Activated T-cell treated with anti-CD3 and anti-CD28 coated beads, Interleukin-2, amount 50 U/mL, for 4 hours (primary cell): ENCODE results near the gene ZRSR2. TPM values are rescaled to one million over a fixed set of nuclear protein-coding genes. Genes with fewer than 3 reads are reported as not detected.

Experiments used
- ATAC-seq, 2 donors: fragments of 200-7000 bp; cut with Tn5 transposase; one replicate each; pipeline ENCODE4 v1.10.0; 2021
- DNase-seq: peaks from one replicate; pipeline ENCODE4 v3.0.0-alpha.2; 2020
- H3K27me3 Mint-ChIP-seq: one replicate; pipeline ENCODE4 v1.8.0; 2021; ENCODE audit warnings: low read depth, mixed read lengths
- H3K36me3 Mint-ChIP-seq: one replicate; pipeline ENCODE4 v1.8.0; 2022; ENCODE audit warnings: mixed read lengths; ENCODE audit not compliant: insufficient read depth
- H3K4me1 Mint-ChIP-seq: one replicate; pipeline ENCODE4 v1.8.0; 2021; ENCODE audit warnings: low read depth, mixed read lengths
- H3K4me3 Mint-ChIP-seq: one replicate; pipeline ENCODE4 v1.8.0; 2021; ENCODE audit warnings: mild to moderate bottlenecking, moderate library complexity, mixed read lengths
- H3K9me3 Mint-ChIP-seq: one replicate; pipeline ENCODE4 v1.8.0; 2021; ENCODE audit warnings: mixed read lengths
- total RNA-seq, 3 donors: library from RNA; stranded (reverse); gene quantifications; one replicate each; pipeline ENCODE4 v1.2.1, GENCODE V29; 2021

Gene ZRSR2
- total RNA-seq, 3 donors from 2014 or later, result 12.8 to 20.6 (median 14.8) TPM

GRCh38 chrX:15853586-15854079 is 63.3 kb downstream of the ZRSR2 start:
- H3K4me3 Mint-ChIP-seq, result peak overlapping the region; percentile 78
- H3K27me3 Mint-ChIP-seq, result no peaks in the 10 kb centered on the region
- no peak for DNase-seq
- peaks cover 15% of the 10 kb centered on the region for H3K36me3 Mint-ChIP-seq
- H3K4me1 Mint-ChIP-seq, result peaks cover 22% of the 10 kb centered on the region
- no peak for ATAC-seq
- H3K9me3 Mint-ChIP-seq, result no peaks in the 10 kb centered on the region

DNA sequence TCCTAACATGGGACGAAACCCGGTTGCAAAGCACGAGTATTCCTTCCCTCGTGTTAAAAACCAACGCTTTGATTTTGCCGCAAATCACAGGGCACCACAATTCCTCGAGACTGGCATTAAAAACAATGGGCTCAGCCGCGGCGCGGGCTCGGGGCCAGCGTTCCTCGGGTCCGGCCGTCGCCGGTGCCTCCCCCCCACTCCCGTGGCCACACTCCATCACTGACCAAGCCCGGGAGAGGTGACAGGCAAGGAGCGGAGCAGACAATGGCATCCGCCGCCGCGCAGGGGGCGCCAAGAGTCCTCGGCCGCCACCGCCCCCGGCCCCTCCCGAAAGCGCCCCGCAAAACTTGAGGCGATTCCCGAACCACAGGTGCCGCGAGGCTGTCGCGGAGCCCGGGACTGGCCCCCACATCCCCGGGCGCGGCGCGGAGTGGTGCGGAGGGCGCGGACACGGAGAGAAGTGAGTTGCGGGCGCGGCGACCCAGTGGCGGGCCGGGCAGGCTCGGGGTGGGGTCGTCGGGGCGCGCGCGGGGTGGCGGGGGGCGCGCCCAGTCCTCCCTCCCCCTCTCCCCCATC is 63.9 kb downstream of the ZRSR2 start:
- Mint-ChIP-seq H3K9me3 (no peaks in the 10 kb centered on the region), H3K4me1 (peaks cover 22% of the 10 kb centered on the region), H3K4me3 (peak overlapping the region; percentile 78), H3K36me3 (peaks cover 15% of the 10 kb centered on the region), H3K27me3 (no peaks in the 10 kb centered on the region)
- ATAC-seq (peak; percentile 38 to 46), DNase-seq (peak; percentile 40)

GRCh38 chrX:15854712-15855567 is 64.7 kb downstream of the ZRSR2 start, which contains the start of gene AP1S2:
Gene AP1S2 (minus strand): TSS chrX:15854813. CDS start chrX:15852524, 2,289 bp downstream.
- H3K36me3 Mint-ChIP-seq, result peaks cover 11% of the 10 kb centered on the region
- no peaks in the 10 kb centered on the region for H3K9me3 Mint-ChIP-seq
- H3K4me1 Mint-ChIP-seq, result peaks cover 18% of the 10 kb centered on the region
- H3K27me3 Mint-ChIP-seq, result no peaks in the 10 kb centered on the region
- DNase-seq (peak; percentile 97), ATAC-seq (peak; percentile 98)
- H3K4me3 Mint-ChIP-seq, result peak within 1 kb of the TSS; percentile 88

DNA sequence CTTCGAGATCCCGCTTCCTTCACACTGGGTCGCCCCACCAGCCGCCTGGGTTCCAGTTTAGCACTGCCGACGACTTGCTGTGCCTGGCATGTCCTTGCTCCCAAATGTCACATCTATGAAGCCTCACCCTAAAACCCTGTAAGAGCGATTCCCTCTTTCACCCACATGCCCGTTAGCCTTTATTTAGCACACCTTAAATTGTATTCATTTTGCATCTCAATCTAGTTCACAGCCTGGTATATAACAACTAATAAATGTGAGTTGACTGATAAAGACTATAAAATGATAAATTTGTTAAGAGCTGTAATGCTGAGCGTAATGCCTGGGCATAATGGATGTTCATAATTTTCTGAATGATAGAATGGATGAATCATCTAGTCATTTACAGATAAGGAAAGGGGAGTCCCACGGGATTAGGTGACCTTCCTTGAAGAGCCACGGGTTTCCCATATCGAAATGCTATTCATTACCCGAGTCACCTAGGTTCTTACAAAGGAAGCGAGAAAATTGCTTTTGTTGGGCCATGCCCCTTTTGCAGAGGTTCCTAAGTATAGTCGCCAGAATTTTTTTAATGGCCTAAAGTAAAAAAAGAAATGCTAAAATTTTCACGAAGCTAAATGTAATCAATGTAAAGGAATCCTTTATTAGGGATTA is 65.4 kb downstream of the ZRSR2 start:
- peaks cover 7% of the 10 kb centered on the region for H3K36me3 Mint-ChIP-seq
- no peaks in the 10 kb centered on the region for H3K27me3 Mint-ChIP-seq

GRCh38 chrX:15856222-15856587 is 65.9 kb downstream of the ZRSR2 start:
- H3K4me1 Mint-ChIP-seq, result peaks cover 12% of the 10 kb centered on the region
- ATAC-seq (no peak), DNase-seq (no peak)
- peaks cover 2% of the 10 kb centered on the region for H3K36me3 Mint-ChIP-seq
- no peaks in the 10 kb centered on the region for H3K9me3 Mint-ChIP-seq
- no peaks in the 10 kb centered on the region for H3K27me3 Mint-ChIP-seq
- no peak overlapping the region for H3K4me3 Mint-ChIP-seq

More for the DNA sequence above, 65.4 kb downstream of the ZRSR2 start:
- Mint-ChIP-seq H3K4me3 (peak overlapping the region; percentile 88), H3K4me1 (peaks cover 16% of the 10 kb centered on the region), H3K9me3 (no peaks in the 10 kb centered on the region)
- no peak for DNase-seq
- no peak for ATAC-seq

- DNase-seq (no peak), ATAC-seq (no peak)
- no peak overlapping the region for H3K4me3 Mint-ChIP-seq
- peaks cover 1% of the 10 kb centered on the region for H3K27me3 Mint-ChIP-seq
- no peaks in the 10 kb centered on the region for H3K9me3 Mint-ChIP-seq
- peaks cover under 1% of the 10 kb centered on the region for H3K36me3 Mint-ChIP-seq
- peaks cover 10% of the 10 kb centered on the region for H3K4me1 Mint-ChIP-seq
Observed at GRCh38 chrX:15856636-15857035, 66.4 kb downstream of the ZRSR2 start.

- H3K4me3 Mint-ChIP-seq, result no peak overlapping the region
- ATAC-seq (no peak), DNase-seq (no peak)
- no peaks in the 10 kb centered on the region for H3K36me3 Mint-ChIP-seq
- H3K27me3 Mint-ChIP-seq, result peaks cover 3% of the 10 kb centered on the region
- no peaks in the 10 kb centered on the region for H3K9me3 Mint-ChIP-seq
- peaks cover 7% of the 10 kb centered on the region for H3K4me1 Mint-ChIP-seq
Observed at GRCh38 chrX:15858051-15858450, 67.8 kb downstream of the ZRSR2 start.

DNA sequence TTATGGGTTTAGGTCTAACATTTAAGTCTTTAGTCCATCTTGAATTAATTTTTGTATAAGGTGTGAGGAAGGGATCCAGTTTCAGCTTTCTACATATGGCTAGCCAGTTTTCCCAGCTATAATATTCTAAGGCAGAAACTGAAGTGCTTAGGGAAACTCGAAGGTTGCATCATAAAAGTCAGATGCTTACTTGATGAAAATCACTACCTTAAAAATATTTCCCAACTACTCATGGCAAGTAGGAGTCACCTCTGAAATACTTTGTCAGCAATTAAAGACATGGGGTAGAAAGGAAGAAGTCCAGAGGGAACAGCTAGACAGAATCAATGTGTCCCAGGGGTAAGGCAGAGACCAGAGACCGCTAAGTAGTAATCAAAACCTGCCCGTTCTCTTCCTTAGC is 70.6 kb downstream of the ZRSR2 start:
- no peaks in the 10 kb centered on the region for H3K9me3 Mint-ChIP-seq
- H3K4me3 Mint-ChIP-seq, result no peak overlapping the region
- DNase-seq (no peak), ATAC-seq (no peak)
- peaks cover 3% of the 10 kb centered on the region for H3K27me3 Mint-ChIP-seq
- H3K4me1 Mint-ChIP-seq, result no peaks in the 10 kb centered on the region
- no peaks in the 10 kb centered on the region for H3K36me3 Mint-ChIP-seq

DNA sequence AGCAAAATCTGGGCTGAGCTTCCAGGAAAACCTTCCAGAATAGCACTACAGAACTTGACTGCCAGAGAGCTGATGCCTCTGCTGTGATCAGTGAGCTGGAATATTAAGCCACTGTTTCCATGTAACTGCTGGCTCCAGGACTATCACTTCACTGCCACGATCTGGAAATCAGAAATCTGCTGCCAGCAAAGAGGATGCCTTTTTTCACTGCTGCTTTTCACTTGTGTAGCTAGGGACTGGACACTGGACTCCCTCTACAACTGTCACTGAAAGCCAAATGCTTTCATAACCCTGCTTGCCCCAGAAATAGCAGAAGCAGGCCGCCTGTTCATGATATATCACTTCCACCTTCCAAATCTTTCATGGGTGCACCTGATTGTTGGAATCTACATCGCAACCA is 73.7 kb downstream of the ZRSR2 start:
- no peaks in the 10 kb centered on the region for H3K36me3 Mint-ChIP-seq
- DNase-seq (no peak), ATAC-seq (no peak)
- H3K4me1 Mint-ChIP-seq, result no peaks in the 10 kb centered on the region
- H3K4me3 Mint-ChIP-seq, result no peak overlapping the region
- H3K27me3 Mint-ChIP-seq, result peaks cover 3% of the 10 kb centered on the region
- H3K9me3 Mint-ChIP-seq, result no peaks in the 10 kb centered on the region

DNA sequence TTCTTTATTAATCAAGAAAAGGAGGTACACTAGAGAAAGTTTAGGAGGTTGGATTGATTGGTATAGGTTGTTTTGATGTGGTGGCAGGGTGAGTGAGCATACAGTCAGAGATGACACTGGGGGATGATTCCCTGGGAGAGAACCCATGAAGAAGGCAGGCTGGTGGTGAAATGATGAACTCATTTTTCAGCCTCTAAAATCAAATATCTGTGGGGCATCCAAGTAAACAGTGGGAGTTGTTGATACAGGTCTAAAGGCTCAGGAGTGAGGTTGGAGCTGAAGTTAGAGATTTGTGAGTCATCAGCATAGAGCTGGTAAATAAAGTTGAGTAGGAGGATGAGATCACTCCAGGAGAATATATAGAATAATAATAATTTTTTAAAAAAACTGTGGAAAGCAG is 74.3 kb downstream of the ZRSR2 start:
- H3K36me3 Mint-ChIP-seq, result no peaks in the 10 kb centered on the region
- no peaks in the 10 kb centered on the region for H3K4me1 Mint-ChIP-seq
- H3K27me3 Mint-ChIP-seq, result peaks cover 3% of the 10 kb centered on the region
- no peaks in the 10 kb centered on the region for H3K9me3 Mint-ChIP-seq
- no peak for ATAC-seq
- no peak for DNase-seq
- no peak overlapping the region for H3K4me3 Mint-ChIP-seq

GRCh38 chrX:15866147-15866546 is 75.9 kb downstream of the ZRSR2 start:
- DNase-seq, result no peak
- H3K4me3 Mint-ChIP-seq, result no peak overlapping the region
- H3K4me1 Mint-ChIP-seq, result no peaks in the 10 kb centered on the region
- H3K36me3 Mint-ChIP-seq, result no peaks in the 10 kb centered on the region
- ATAC-seq, result no peak
- H3K27me3 Mint-ChIP-seq, result peaks cover 3% of the 10 kb centered on the region
- no peaks in the 10 kb centered on the region for H3K9me3 Mint-ChIP-seq

DNA sequence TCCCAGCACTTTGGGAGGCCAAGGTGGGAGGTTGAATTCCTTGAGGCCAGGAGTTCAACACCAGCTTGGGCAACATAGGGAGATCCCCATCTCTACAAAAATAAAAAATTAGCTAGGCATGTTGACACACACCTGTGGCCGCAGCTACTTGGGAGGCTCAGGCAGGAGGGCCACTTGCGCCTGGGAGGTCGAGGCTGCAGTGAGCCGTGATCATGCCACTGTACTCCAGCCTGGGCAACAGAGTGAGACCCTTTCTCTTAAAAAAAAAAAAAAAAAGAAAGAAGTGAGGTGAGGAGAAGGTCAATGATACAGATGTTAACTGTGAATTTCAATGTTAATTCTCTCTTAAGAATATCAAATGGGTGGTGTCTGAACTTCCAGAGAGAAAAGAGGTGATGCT is 79.4 kb downstream of the ZRSR2 start:
- Mint-ChIP-seq H3K27me3 (no peaks in the 10 kb centered on the region), H3K36me3 (no peaks in the 10 kb centered on the region), H3K4me3 (no peak overlapping the region), H3K9me3 (no peaks in the 10 kb centered on the region), H3K4me1 (no peaks in the 10 kb centered on the region)
- DNase-seq (no peak), ATAC-seq (no peak)

DNA sequence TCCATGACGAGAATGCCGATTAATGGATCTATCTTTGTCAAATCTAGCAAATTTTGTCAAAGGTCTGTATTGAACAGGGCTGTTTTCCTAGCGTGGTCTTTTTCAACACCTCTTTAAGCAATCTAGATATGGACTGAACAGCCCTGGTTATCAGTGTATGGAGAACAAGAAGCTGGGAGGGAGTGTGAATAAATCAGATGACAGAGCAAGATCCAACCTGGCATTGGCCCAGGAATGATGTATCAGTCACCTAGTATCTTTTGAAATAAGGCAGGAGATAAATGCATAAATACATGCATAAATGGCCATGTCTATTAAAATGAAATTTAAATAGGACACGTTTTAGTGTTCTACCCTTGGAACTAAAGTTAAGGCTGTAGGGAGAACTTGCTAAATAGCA is 80.0 kb downstream of the ZRSR2 start:
- DNase-seq, result no peak
- H3K36me3 Mint-ChIP-seq, result no peaks in the 10 kb centered on the region
- H3K9me3 Mint-ChIP-seq, result no peaks in the 10 kb centered on the region
- no peaks in the 10 kb centered on the region for H3K27me3 Mint-ChIP-seq
- no peaks in the 10 kb centered on the region for H3K4me1 Mint-ChIP-seq
- ATAC-seq, result no peak
- H3K4me3 Mint-ChIP-seq, result no peak overlapping the region
